Smooth muscle cell (in vitro differentiated cells): Measurements from ENCODE around the gene SKAP2. TPM values are rescaled to one million over a fixed set of nuclear protein-coding genes. Genes with fewer than 3 reads are reported as not detected.

Experiments used
- DNase-seq: peaks from one replicate; lab custom pipeline; 2025; ENCODE audit not compliant: unreplicated experiment; lab: John Stamatoyannopoulos, UW
- H2AFZ ChIP-seq: fragments of 200-600 bp; sonication (generic); 2 replicates; pipeline ENCODE4 v1.6.0; 2016; ENCODE audit warnings: antibody characterized with exemption, low read depth, mild to moderate bottlenecking
- H3F3A ChIP-seq: fragments of 200-600 bp; sonication (generic); 2 replicates; pipeline ENCODE4 v1.6.0; 2017; ENCODE audit warnings: antibody characterized with exemption, low read depth
- H3K27ac ChIP-seq: fragments of 200-600 bp; sonication (generic); 2 replicates; pipeline ENCODE4 v1.5.1; 2016; ENCODE audit warnings: low read depth, mild to moderate bottlenecking
- H3K27me3 ChIP-seq: fragments of 200-600 bp; sonication (generic); 2 replicates; pipeline ENCODE4 v1.6.1; 2016; ENCODE audit warnings: low read depth, mild to moderate bottlenecking
- H3K36me3 ChIP-seq: fragments of 200-600 bp; sonication (generic); 2 replicates; pipeline ENCODE4 v1.5.1; 2016; ENCODE audit warnings: low read depth
- H3K4me1 ChIP-seq: fragments of 200-600 bp; sonication (generic); 2 replicates; pipeline ENCODE4 v1.5.1; 2016; ENCODE audit warnings: low read depth
- H3K4me2 ChIP-seq: fragments of 200-600 bp; sonication (generic); 2 replicates; pipeline ENCODE4 v1.6.0; 2016; ENCODE audit warnings: mild to moderate bottlenecking
- H3K4me3 ChIP-seq: fragments of 200-600 bp; sonication (generic); 2 replicates; pipeline ENCODE4 v1.5.1; 2016; ENCODE audit warnings: mild to moderate bottlenecking
- H3K79me2 ChIP-seq: fragments of 200-600 bp; sonication (generic); 2 replicates; pipeline ENCODE4 v1.6.0; 2016; ENCODE audit warnings: low read depth, mild to moderate bottlenecking
- H3K9ac ChIP-seq: fragments of 200-600 bp; sonication (generic); 2 replicates; pipeline ENCODE4 v1.6.0; 2016; ENCODE audit warnings: low read depth
- H3K9me3 ChIP-seq: fragments of 200-600 bp; sonication (generic); replicated peaks from 2 replicates; pipeline ENCODE4 v1.5.1; 2016; ENCODE audit warnings: low read depth
- H4K20me1 ChIP-seq: fragments of 200-600 bp; sonication (generic); 2 replicates; pipeline ENCODE4 v1.6.0; 2016; ENCODE audit warnings: low read depth
- WGBS: methylation state at CpG from one replicate; pipeline ENCODE4 v1.1.7; 2016; ENCODE audit warnings: low lambda C conversion rate; 5-methylcytosine and 5-hydroxymethylcytosine counted together
- polyA plus RNA-seq: library from polyadenylated mRNA; unstranded; fragments of >200 nt; fragmentation: Nextera tagmentation; extraction: Ambion mirVana; gene quantifications from 2 replicates; pipeline ENCODE4 v1.2.1, GENCODE V29; 2016
- total RNA-seq: library from RNA; depleted of rRNA; stranded (reverse); fragments of >200 nt; gene quantifications from 2 replicates; pipeline ENCODE4 v1.2.3, GENCODE V29; 2014
- TF ChIP-seq, protein P1 (sequence below): fragments of 200-600 bp; sonication (generic); IDR thresholded peaks from 2 replicates; pipeline ENCODE4 v1.5.1; 2017; ENCODE audit warnings: borderline replicate concordance, mild to moderate bottlenecking, antibody characterized with exemption; ENCODE audit not compliant: insufficient read depth, poor library complexity, severe bottlenecking

The SKAP2 gene
- total and polyA plus RNA-seq, 2 experiments from 2014 or later = 7.7 to 14.8 TPM

DNA sequence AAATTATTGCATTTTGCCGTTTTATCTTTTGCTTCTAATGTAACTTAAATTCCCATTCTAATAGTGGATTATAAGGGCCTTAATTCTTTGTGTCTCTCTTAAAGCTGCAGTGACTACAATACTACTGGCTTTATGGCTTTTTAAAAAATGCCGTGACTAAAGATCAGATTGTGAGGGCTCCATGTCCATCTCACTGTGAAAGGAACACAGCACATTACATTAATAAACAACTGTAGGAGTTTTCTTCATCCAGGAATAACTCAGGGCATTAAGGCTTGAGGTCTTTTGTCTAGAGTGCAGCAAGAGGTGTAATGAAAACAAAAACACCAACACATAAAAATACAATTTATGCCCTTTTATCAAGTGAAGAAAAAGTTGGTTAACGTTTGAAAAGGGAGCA lies 205.3 kb downstream of the SKAP2 start:
- no peak overlapping the region for H3K4me3 ChIP-seq
- TF ChIP-seq, protein P1, sequence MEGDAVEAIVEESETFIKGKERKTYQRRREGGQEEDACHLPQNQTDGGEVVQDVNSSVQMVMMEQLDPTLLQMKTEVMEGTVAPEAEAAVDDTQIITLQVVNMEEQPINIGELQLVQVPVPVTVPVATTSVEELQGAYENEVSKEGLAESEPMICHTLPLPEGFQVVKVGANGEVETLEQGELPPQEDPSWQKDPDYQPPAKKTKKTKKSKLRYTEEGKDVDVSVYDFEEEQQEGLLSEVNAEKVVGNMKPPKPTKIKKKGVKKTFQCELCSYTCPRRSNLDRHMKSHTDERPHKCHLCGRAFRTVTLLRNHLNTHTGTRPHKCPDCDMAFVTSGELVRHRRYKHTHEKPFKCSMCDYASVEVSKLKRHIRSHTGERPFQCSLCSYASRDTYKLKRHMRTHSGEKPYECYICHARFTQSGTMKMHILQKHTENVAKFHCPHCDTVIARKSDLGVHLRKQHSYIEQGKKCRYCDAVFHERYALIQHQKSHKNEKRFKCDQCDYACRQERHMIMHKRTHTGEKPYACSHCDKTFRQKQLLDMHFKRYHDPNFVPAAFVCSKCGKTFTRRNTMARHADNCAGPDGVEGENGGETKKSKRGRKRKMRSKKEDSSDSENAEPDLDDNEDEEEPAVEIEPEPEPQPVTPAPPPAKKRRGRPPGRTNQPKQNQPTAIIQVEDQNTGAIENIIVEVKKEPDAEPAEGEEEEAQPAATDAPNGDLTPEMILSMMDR = no peak
- no peaks in the 10 kb centered on the region for H3F3A ChIP-seq
- no peak overlapping the region for H3K9ac ChIP-seq
- WGBS = 73% methylated on average over 3 of the region's 3 CpGs
- DNase-seq = no peak
- H4K20me1 ChIP-seq = no peaks in the 10 kb centered on the region
- no peaks in the 10 kb centered on the region for H3K9me3 ChIP-seq
- H3K79me2 ChIP-seq = no peaks in the 10 kb centered on the region
- H3K4me2 ChIP-seq = no peak overlapping the region
- H3K27me3 ChIP-seq = peaks cover 72% of the 10 kb centered on the region
- H2AFZ ChIP-seq = no peak overlapping the region
- H3K27ac ChIP-seq = no peak overlapping the region
- no peaks in the 10 kb centered on the region for H3K36me3 ChIP-seq
- H3K4me1 ChIP-seq = peaks cover 27% of the 10 kb centered on the region

DNA sequence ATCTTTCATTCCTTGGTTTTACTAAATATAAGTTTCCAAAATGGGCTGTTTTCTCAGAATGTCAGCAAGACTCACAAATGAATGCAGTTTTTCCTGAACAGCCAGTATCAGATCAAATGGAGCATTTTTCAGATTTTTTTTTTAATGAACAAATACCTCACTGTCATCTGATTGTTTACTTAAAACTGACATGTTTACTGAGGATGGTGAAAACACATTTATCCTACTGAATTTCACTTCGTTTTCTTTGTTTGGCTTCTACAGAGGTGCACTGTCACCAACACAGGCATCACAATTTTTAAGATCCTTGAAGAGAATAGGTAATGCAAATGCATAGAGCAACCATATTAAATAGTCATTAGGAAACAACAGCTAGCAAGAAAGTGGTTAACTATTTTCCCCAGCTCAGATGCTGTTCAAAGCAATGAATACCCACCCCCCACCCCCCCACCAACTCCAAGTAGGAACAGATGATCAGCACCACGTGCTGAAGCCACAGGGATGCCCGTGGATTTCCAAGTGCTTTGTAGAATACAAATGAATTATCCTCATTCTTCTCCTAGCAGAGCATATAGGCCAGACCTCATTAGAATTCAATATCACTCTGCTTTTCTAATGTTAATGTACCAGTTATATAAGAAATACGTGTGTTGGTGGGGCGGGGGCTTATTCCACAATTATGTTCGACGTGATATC lies 205.9 kb downstream of the SKAP2 start:
- no peaks in the 10 kb centered on the region for H4K20me1 ChIP-seq
- WGBS = 75% methylated on average over 7 of the region's 7 CpGs

DNA sequence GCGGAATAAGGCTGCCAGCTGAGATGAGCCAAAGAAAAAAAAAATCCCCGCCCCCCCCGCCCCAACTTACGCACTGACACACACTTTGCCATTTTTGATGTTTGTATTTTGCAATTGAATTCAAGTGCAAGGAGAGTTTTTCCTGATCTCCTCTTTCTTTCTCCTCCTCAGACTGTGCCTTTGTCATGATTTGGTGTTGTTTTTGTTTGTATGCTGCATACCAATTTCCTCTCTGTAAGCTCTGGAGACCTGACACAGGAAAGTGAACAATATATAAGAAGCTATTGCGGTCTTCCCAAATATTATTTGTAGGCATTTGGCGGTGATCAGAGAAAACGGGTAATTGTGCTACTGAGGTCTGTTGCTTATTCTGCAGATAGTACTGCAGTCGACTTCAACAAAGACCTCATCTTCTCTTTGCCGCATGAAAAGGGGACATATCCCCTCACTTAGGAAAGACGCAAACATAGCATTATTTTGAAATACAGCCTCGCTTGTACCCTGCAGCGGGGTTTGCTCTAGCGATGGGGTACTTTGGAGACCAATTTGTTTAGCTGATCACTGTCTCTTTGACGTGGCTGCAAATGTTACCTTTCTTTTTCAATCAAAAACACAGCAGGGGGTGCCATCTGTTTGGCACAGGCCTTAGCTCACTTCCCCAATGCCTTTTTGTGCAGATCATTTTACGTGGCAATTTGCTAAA lies 206.6 kb downstream of the SKAP2 start:
- H3K9me3 ChIP-seq = no peaks in the 10 kb centered on the region
- H2AFZ ChIP-seq = no peak overlapping the region
- no peak overlapping the region for H3K4me3 ChIP-seq
- peaks cover 61% of the 10 kb centered on the region for H3K27me3 ChIP-seq
- no peaks in the 10 kb centered on the region for H3F3A ChIP-seq
- H4K20me1 ChIP-seq = no peaks in the 10 kb centered on the region
- no peaks in the 10 kb centered on the region for H3K79me2 ChIP-seq
- DNase-seq = no peak
- no peaks in the 10 kb centered on the region for H3K36me3 ChIP-seq
- WGBS = 40% methylated on average over 15 of the region's 15 CpGs
- H3K4me2 ChIP-seq = no peak overlapping the region
- no peak overlapping the region for H3K27ac ChIP-seq
- TF ChIP-seq, protein P1 = no peak
- H3K4me1 ChIP-seq = peaks cover 27% of the 10 kb centered on the region
- H3K9ac ChIP-seq = no peak overlapping the region

More for the DNA sequence above, 205.9 kb downstream of the SKAP2 start:
- Histone ChIP-seq H3K27ac (no peak overlapping the region), H3K4me1 (peaks cover 27% of the 10 kb centered on the region), H3F3A (no peaks in the 10 kb centered on the region), H3K9ac (no peak overlapping the region), H2AFZ (no peak overlapping the region), H3K4me3 (no peak overlapping the region), H3K79me2 (no peaks in the 10 kb centered on the region), H3K36me3 (no peaks in the 10 kb centered on the region), H3K27me3 (peaks cover 68% of the 10 kb centered on the region), H3K9me3 (no peaks in the 10 kb centered on the region), H3K4me2 (no peak overlapping the region)
- TF ChIP-seq, protein P1 = no peak
- no peak for DNase-seq
